ENCODE measurements around the gene RPP21.

GRCh38 chr6:30312676-30313321 lies 32.2 kb upstream of the RPP21 start:
- TF ChIP-seq EZH2 (IDR thresholded peaks at IDR 0.05; ENCODE audit: low read depth), result no peak
- TF ChIP-seq, protein P1, sequence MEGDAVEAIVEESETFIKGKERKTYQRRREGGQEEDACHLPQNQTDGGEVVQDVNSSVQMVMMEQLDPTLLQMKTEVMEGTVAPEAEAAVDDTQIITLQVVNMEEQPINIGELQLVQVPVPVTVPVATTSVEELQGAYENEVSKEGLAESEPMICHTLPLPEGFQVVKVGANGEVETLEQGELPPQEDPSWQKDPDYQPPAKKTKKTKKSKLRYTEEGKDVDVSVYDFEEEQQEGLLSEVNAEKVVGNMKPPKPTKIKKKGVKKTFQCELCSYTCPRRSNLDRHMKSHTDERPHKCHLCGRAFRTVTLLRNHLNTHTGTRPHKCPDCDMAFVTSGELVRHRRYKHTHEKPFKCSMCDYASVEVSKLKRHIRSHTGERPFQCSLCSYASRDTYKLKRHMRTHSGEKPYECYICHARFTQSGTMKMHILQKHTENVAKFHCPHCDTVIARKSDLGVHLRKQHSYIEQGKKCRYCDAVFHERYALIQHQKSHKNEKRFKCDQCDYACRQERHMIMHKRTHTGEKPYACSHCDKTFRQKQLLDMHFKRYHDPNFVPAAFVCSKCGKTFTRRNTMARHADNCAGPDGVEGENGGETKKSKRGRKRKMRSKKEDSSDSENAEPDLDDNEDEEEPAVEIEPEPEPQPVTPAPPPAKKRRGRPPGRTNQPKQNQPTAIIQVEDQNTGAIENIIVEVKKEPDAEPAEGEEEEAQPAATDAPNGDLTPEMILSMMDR (conservative IDR thresholded peaks at IDR 0.05), result no peak

Measured in PC-9 (cell line).